HG02610 (cell line): ENCODE results near the gene TYMS.
A peak's percentile ranks its signal among the peaks of the same experiment; 100 is the strongest.
"Not testable (repeated sequence)": the region's sequence is repeated elsewhere in the genome, so short reads cannot be mapped to it uniquely, and the experiment has no call there.

Experiments
- ATAC-seq: cut with Tn5 transposase; IDR thresholded peaks from one replicate; pipeline ENCODE4 v1.9.1; 2021; ENCODE audit warnings: mild to moderate bottlenecking, moderate library complexity; ENCODE audit not compliant: unreplicated experiment

TYMS gene

GRCh38 chr18:676736-677135 lies 19.3 kb downstream of the TYMS start:
- ATAC-seq: no peak

DNA sequence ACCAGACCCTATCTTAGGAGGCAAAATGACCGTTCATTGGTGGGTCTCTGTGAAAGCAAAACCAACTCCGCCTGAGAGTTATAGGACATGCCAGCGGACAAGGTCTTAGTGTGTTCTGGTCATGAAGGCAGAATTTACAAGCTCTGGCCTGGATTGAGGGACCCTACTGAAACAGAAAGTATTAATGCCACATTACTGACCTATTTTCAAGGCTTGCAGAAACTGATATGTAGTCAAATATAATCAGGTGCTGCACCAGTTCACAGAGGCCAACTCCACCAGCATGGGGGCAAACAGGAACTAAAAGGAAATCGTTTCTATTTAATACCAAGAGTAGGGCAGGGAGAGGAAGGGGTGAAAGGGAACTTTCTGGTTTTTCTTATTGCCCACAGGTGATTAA lies 19.7 kb downstream of the TYMS start:
- ATAC-seq: peak; percentile 31

GRCh38 chr18:677951-678381 lies 20.5 kb downstream of the TYMS start:
- no peak for ATAC-seq

- no peak for ATAC-seq
Observed at GRCh38 chr18:678482-679182, 21.2 kb downstream of the TYMS start.

GRCh38 chr18:679516-679915 lies 22.1 kb downstream of the TYMS start:
- ATAC-seq: no peak

DNA sequence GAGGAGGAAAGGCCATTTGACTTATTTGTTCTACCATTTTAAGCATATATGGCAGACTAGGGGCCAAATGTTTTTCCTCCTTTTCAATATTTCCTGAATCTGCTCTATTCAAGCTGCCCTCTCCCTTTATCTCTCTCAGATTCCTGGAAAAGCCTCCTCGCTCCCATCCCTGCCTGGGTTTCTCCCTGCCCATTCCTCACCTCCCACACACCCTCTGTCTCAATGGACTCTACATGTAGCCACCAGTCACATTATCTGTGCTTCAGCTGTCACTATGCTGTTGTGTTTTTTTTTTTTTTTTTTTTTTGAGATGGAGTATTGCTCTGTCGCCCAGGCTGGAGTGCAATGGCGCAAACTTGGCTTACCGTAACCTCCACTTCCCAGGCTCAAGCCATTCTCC lies 22.9 kb downstream of the TYMS start:
- no peak for ATAC-seq

DNA sequence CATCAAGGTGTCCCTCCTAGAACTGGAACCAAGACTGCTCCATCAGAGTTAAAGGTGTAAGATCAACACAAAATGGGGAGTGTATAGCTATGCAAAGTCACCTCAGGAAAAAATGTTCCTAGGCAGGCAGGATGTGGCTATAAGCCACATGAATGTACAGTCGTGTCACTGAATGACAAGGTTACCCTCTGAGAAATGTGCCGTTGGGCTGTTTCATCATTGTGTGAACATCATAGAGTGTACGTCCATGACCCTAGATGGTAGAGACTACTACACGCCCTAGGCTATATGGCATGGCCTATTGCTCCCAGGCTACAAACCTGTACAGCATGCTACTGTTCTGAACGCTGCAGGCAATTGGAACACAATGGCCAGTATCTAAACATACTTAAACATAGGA lies 24.5 kb downstream of the TYMS start:
- ATAC-seq: no peak

DNA sequence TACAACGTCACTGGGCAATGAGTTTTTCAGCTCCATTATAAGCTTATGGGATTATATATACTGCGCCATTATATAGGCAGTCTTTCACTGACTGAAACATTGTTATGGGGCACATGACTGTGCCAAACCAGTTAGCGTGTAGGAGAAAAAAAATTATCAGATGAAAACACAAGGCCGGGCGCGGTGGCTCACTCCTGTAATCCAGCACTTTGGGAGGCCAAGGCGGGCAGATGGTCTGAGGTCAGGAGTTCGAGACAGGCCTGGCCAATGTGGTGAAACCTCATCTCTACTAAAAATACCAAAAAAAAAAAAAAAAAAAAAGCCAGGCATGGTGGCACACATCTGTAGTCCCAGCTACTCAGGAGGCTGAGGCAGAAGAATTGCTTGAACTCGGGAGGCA lies 25.0 kb downstream of the TYMS start:
- not testable (repeated sequence) for ATAC-seq

GRCh38 chr18:682833-683232 lies 25.4 kb downstream of the TYMS start:
- ATAC-seq: no peak

DNA sequence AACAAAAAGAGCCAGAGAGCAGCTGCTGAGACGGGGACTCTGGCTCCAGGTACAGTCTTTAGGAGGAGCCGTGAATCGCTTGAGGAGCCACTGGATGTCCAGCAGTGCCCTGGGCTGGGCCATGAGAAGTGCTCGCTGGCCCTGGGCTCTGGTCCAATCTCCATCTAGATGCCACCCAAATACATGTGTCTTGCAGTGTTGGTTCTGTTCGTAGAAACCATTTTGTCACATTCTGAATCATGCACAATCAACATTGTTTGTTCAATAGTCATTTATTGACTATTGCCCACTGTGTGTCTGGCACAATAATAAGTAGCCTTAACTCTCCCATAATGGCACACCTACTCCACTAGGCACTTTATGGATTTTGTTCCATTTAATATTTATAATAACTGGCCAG lies 26.1 kb downstream of the TYMS start:
- ATAC-seq: no peak

DNA sequence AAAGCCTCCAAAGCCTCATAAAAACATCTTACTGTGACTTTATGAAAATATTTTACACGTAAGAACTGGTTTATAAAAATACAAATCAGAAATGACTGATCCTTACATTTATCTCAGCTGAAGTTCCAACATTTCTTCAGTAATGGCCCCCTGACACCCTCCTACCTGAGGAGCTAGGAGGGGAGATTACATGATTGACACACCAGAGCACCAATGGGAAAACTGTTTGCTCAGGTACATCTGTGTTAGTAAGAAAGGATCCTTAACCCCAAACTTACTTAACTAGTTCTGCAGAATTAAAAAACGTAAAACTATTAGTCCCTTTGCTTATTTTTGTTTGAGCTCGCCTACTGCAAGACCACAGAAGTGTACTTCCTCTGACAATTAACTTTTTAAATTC lies 28.0 kb downstream of the TYMS start:
- no peak for ATAC-seq

- no peak for ATAC-seq
Observed at GRCh38 chr18:686339-687111, 29.1 kb downstream of the TYMS start.

GRCh38 chr18:688323-688722 lies 30.9 kb downstream of the TYMS start:
- no peak for ATAC-seq

GRCh38 chr18:692824-693223 lies 35.4 kb downstream of the TYMS start:
- no peak for ATAC-seq

- no peak for ATAC-seq
Observed at GRCh38 chr18:693466-694187, 36.2 kb downstream of the TYMS start.

GRCh38 chr18:697012-697411 lies 39.6 kb downstream of the TYMS start:
- no peak for ATAC-seq

GRCh38 chr18:697800-698199 lies 40.3 kb downstream of the TYMS start:
- no peak for ATAC-seq

DNA sequence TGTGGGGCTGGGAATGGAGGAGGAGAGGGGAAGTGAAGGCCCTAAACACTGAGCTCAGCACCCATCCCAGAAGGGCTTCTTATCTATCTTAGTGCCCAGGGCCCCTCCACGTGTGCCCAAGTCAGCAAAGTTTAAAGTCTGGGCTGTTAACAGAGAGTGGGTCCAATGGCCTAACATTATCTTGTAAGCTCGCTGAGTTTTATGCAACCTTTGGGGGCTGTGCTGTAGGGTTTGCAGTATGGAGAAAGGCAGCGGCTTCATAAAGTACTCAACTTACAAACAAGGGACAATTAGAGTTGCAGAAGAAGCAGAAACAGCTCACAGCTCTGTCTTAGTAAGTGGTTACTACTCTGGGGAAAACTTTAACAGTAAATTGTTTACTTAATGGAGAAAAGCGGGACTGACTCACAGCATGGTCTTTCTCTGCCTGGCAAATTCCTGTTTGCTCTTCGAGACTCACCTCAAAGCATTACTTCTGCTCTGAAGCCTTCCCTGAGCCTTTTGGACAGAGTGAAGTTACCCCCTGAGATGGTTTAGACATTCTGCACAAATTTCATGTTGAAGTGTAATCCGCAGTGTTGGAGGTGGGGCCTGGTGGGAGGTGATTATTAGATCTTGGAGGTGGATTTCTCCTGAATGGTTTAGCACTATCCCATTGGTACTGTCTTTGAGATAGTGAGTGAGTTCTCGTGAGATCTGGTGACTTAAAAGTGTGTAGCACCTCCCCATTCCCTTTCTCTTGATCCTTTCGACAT lies 45.9 kb downstream of the TYMS start:
- ATAC-seq: no peak

GRCh38 chr18:706405-706804 lies 49.0 kb downstream of the TYMS start:
- no peak for ATAC-seq

DNA sequence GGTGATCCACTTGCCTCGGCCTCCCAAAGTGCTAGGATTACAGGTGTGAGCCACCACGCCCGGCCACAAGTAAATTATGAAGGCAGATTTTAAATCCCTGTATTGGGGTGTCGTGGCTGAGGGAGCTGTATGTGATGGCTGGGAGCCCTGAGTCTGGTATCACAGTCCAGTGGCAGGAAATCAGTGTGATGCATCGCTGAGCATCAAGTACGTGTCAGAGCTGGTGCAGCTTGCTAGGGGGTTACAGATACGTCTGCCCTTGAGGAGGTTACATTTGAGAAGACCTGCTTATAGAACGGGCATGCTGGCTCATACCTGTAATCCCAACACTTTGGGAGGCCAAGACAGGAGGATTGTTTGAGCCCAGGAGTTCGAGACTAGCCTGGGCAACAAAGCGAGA lies 50.6 kb downstream of the TYMS start:
- no peak for ATAC-seq

DNA sequence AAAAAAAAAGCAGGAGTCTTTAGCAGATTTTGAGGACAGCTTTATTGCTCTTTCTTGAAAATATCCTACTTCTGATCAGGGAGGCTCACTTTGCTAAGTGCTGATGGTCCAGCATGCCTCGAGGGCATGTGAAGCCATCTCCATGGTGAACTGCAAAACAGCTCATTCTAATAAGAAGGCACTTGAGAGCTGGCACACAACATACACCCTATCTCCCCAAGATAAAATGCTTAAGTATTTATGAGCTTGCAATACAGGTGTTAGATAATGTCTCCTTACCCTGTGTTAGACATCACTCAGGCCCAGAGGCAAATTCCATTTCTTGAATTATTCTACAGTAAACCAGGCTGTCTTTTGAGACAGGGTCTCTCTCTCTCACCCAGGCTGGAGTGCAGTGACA lies 52.3 kb downstream of the TYMS start:
- no peak for ATAC-seq
